Uterus (tissue), 2 donors: ENCODE results near the gene ADIPOR2.

Source experiments
- CTCF ChIP-seq, 4 experiments: fragments of 200-600 bp in 2 of 4; fragments of 450-650 bp in 2 of 4; sonication (generic) in 2 of 4; IDR thresholded peaks; one replicate each; pipeline ENCODE4 v1.5.1; 2016 to 2019; ENCODE audit warnings: antibody characterized with exemption in 4 of 4, mild to moderate bottlenecking in 2 of 4, moderate library complexity in 1 of 4
- POLR2A ChIP-seq, 2 donors: fragments of 450-650 bp; IDR thresholded peaks; one replicate each; pipeline ENCODE4 v1.6.1; 2016; ENCODE audit warnings: antibody characterized with exemption in 2 of 2, mild to moderate bottlenecking in 1 of 2, moderate library complexity in 1 of 2

DNA sequence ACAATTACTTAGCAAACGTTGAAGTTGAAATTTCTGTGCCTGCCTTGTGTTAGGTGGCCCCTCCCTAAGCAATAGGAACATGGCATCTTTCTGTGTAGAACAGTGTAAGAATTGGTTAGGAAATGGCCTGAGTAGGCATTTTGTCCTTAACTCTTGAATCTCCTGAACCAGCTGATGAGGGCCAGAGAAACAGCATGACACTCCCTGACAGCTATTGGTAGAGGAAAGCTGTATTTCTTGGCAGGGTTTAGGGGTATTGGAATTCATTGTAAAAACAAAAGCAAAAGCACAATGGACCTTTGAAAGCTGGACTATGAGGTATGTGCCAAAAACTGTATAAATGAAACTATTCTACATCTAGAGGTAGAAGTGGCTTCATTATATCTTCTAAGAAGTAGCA lies 88.9 kb downstream of the ADIPOR2 start:
- TF ChIP-seq CTCF (IDR thresholded peaks at IDR 0.05): no peak
- TF ChIP-seq POLR2A (IDR thresholded peaks at IDR 0.05): no peak
